HL-60 (cell line): ENCODE data around the gene ART5.

Experiments used
- DNase-seq, 2 experiments: peaks; one replicate each; pipeline ENCODE4 v3.0.0-alpha.2; 2010 to 2020; ENCODE audit warnings: low read depth in 1 of 2, low spot score in 1 of 2
- H3K27ac ChIP-seq: fragments of 250-450 bp; sonication (Bioruptor Pico); replicated peaks from 2 replicates; pipeline ENCODE4 v1.5.1; 2020; ENCODE audit warnings: mild to moderate bottlenecking, moderate library complexity
- H3K27me3 ChIP-seq: fragments of 250-450 bp; sonication (Bioruptor Pico); 2 replicates; pipeline ENCODE4 v1.5.1; 2021; ENCODE audit warnings: mild to moderate bottlenecking, moderate library complexity; ENCODE audit not compliant: insufficient read depth, poor library complexity, severe bottlenecking
- H3K4me3 ChIP-seq: replicated peaks from 2 replicates; pipeline ENCODE4 v1.5.1; 2011; ENCODE audit warnings: mild to moderate bottlenecking, control low read depth, low read length; ENCODE audit not compliant: insufficient read depth
- CTCF ChIP-seq: IDR thresholded peaks from one replicate; pipeline ENCODE4 v1.5.1; 2011; ENCODE audit warnings: low read length, control low read depth, inconsistent platforms; ENCODE audit not compliant: insufficient read depth
- GABPA ChIP-seq: IDR thresholded peaks from 2 replicates; pipeline ENCODE4 v1.6.1; 2012; ENCODE audit warnings: low read depth
- POLR2AphosphoS5 ChIP-seq: IDR thresholded peaks from 2 replicates; pipeline ENCODE4 v1.6.1; 2012; ENCODE audit warnings: low read depth
- REST ChIP-seq: IDR thresholded peaks from 2 replicates; pipeline ENCODE4 v1.6.1; 2012; ENCODE audit warnings: low read depth; ENCODE audit not compliant: insufficient replicate concordance
- SPI1 ChIP-seq: IDR thresholded peaks from 2 replicates; pipeline ENCODE4 v1.6.1; 2012; ENCODE audit warnings: low read depth, mild to moderate bottlenecking, borderline replicate concordance

ART5 gene

GRCh38 chr11:3617990-3618389, 23.8 kb downstream of the ART5 start:
- TF ChIP-seq REST (no peak), POLR2AphosphoS5 (no peak), GABPA (no peak), SPI1 (no peak), CTCF (no peak)
- H3K4me3 ChIP-seq = no peak overlapping the region
- H3K27ac ChIP-seq = no peak overlapping the region
- H3K27me3 ChIP-seq = no peaks in the 10 kb centered on the region
- no peak for DNase-seq

GRCh38 chr11:3616721-3617460, 24.9 kb downstream of the ART5 start:
- DNase-seq = no peak
- H3K4me3 ChIP-seq = no peak overlapping the region
- TF ChIP-seq CTCF (no peak), GABPA (no peak), POLR2AphosphoS5 (no peak), REST (no peak), SPI1 (no peak)
- H3K27me3 ChIP-seq = no peaks in the 10 kb centered on the region
- H3K27ac ChIP-seq = no peak overlapping the region

- H3K27ac ChIP-seq = no peak overlapping the region
- no peaks in the 10 kb centered on the region for H3K27me3 ChIP-seq
- no peak overlapping the region for H3K4me3 ChIP-seq
- no peak for TF ChIP-seq POLR2AphosphoS5
- no peak for TF ChIP-seq REST
- no peak for TF ChIP-seq GABPA
- no peak for TF ChIP-seq SPI1
- no peak for DNase-seq
Measured at GRCh38 chr11:3615998-3616397, 25.8 kb downstream of the ART5 start.
